Loucy (cell line): ENCODE data around the gene SLC9A3.

Source experiments
- H2AFZ ChIP-seq: fragments of 200-600 bp; sonication (generic); 2 replicates; pipeline ENCODE4 v1.6.0; 2016; ENCODE audit warnings: antibody characterized with exemption, mild to moderate bottlenecking, low read length, moderate library complexity
- H3F3A ChIP-seq: fragments of 200-600 bp; 2 replicates; pipeline ENCODE4 v1.6.0; 2016; ENCODE audit warnings: antibody characterized with exemption, low read depth, mild to moderate bottlenecking
- H3K27me3 ChIP-seq: fragments of 200-600 bp; sonication (generic); 2 replicates; pipeline ENCODE4 v1.6.1; 2014; ENCODE audit warnings: low read length, mild to moderate bottlenecking; ENCODE audit not compliant: insufficient read depth, poor library complexity, severe bottlenecking
- H3K36me3 ChIP-seq: fragments of 200-600 bp; sonication (generic); 2 replicates; pipeline ENCODE4 v1.6.1; 2016; ENCODE audit warnings: low read length; ENCODE audit not compliant: insufficient read depth
- H3K4me1 ChIP-seq: fragments of 200-600 bp; sonication (generic); 2 replicates; pipeline ENCODE4 v1.5.1; 2014; ENCODE audit warnings: low read length, mild to moderate bottlenecking; ENCODE audit not compliant: insufficient read depth, poor library complexity, severe bottlenecking
- H3K4me2 ChIP-seq: fragments of 200-600 bp; sonication (generic); 2 replicates; pipeline ENCODE4 v1.6.0; 2014; ENCODE audit warnings: antibody characterized with exemption, low read length, low read depth, mild to moderate bottlenecking; ENCODE audit not compliant: poor library complexity, severe bottlenecking
- H3K4me3 ChIP-seq: fragments of 200-600 bp; sonication (generic); 2 replicates; pipeline ENCODE4 v1.5.1; 2014; ENCODE audit warnings: low read length, mild to moderate bottlenecking, mixed read lengths; ENCODE audit not compliant: poor library complexity, severe bottlenecking
- H3K79me2 ChIP-seq: fragments of 200-600 bp; sonication (generic); 2 replicates; pipeline ENCODE4 v1.6.1; 2014; ENCODE audit warnings: low read length; ENCODE audit not compliant: insufficient read depth
- H3K9ac ChIP-seq: fragments of 200-600 bp; sonication (generic); 2 replicates; pipeline ENCODE4 v1.6.0; 2014; ENCODE audit warnings: mild to moderate bottlenecking, low read depth, low read length, moderate library complexity; ENCODE audit not compliant: poor library complexity, severe bottlenecking
- H3K9me2 ChIP-seq: fragments of 200-600 bp; sonication (generic); replicated peaks from 2 replicates; pipeline ENCODE4 v1.6.1; 2016; ENCODE audit warnings: low read depth, low read length, mixed read lengths
- H3K9me3 ChIP-seq: fragments of 200-600 bp; sonication (generic); 2 replicates; pipeline ENCODE4 v1.6.1; 2014; ENCODE audit warnings: mild to moderate bottlenecking, antibody characterized with exemption, low read length, low read depth; ENCODE audit not compliant: insufficient read depth
- H4K20me1 ChIP-seq: fragments of 200-600 bp; sonication (generic); 2 replicates; pipeline ENCODE4 v1.6.0; 2014; ENCODE audit warnings: antibody characterized with exemption, low read length, mild to moderate bottlenecking; ENCODE audit not compliant: insufficient read depth, poor library complexity, severe bottlenecking
- EZH2phosphoT487 ChIP-seq: fragments of 200-600 bp; IDR thresholded peaks from 2 replicates; pipeline ENCODE4 v1.6.1; 2018; ENCODE audit warnings: antibody characterized with exemption, mild to moderate bottlenecking, moderate library complexity, borderline replicate concordance
- TF ChIP-seq, protein P1 (sequence below): fragments of 200-600 bp; sonication (generic); conservative IDR thresholded peaks from 2 replicates; pipeline ENCODE4 v1.5.1; 2014; ENCODE audit warnings: mild to moderate bottlenecking, antibody characterized with exemption, low read length

The SLC9A3 gene

DNA sequence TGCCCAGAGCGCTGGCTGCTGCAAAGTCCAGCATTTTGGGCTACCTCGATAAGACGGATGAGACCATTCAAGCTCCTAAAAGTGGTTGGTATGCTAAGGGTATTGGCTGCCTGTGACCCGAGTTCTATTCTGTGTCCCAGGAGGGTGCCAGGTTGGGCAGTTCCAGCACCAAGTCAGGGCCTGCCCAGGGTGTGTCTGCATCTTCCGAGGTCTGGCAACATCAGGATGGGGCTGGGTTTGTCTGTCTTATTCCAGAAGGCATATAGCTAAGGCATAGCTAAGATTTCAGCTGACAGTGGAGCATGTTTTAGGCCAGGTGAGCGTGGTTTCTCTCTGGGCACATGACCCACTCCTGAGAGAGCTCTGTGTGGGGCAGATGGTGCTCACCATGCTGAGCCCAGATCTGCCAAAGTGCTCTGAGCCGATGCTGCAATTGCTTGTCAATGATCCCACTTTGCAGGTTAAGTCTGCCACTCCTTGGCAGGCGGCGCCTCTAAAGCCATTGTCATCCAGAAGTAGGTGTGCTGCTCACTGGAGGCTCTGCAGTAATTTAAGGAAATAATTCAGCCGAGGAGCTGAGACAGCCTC is 7.8 kb downstream of the SLC9A3 start:
- H3F3A ChIP-seq = no peaks in the 10 kb centered on the region
- no peak overlapping the region for H2AFZ ChIP-seq
- no peaks in the 10 kb centered on the region for H3K27me3 ChIP-seq

DNA sequence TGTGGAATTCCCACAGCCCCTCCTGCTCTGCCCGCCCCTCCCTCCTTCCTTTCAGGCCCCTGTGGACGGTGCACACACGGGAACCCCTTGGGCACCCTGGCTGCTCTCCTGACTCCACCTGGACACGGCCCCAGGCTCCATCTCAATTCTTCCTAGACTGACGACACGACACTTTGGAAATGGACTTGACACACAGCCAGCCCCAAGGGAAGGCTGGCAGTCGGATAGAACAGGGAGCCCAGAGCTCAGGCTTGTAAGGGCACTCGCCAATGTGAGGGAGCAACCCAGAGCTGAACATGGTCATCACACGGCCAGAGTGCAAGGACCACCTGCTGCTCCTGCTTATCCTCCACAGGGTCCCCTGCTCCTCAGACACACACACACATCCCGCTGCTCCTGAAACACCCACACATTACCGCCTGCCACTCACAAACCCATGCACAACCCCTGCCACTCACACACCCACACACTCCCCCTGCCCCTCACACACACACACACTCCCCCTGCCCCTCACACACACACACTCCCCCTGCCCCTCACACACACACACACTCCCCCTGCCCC is 8.9 kb downstream of the SLC9A3 start:
- Histone ChIP-seq H3K4me1 (peaks cover 3% of the 10 kb centered on the region), H3K4me2 (no peak overlapping the region), H3K36me3 (no peaks in the 10 kb centered on the region), H3K4me3 (no peak overlapping the region), H3K27me3 (no peaks in the 10 kb centered on the region), H3K9me2 (no peaks in the 10 kb centered on the region), H2AFZ (no peak overlapping the region), H3K79me2 (no peaks in the 10 kb centered on the region), H3F3A (no peaks in the 10 kb centered on the region), H3K9ac (no peak overlapping the region), H3K9me3 (no peaks in the 10 kb centered on the region), H4K20me1 (no peaks in the 10 kb centered on the region)
- no peak for TF ChIP-seq EZH2phosphoT487
- TF ChIP-seq, protein P1, sequence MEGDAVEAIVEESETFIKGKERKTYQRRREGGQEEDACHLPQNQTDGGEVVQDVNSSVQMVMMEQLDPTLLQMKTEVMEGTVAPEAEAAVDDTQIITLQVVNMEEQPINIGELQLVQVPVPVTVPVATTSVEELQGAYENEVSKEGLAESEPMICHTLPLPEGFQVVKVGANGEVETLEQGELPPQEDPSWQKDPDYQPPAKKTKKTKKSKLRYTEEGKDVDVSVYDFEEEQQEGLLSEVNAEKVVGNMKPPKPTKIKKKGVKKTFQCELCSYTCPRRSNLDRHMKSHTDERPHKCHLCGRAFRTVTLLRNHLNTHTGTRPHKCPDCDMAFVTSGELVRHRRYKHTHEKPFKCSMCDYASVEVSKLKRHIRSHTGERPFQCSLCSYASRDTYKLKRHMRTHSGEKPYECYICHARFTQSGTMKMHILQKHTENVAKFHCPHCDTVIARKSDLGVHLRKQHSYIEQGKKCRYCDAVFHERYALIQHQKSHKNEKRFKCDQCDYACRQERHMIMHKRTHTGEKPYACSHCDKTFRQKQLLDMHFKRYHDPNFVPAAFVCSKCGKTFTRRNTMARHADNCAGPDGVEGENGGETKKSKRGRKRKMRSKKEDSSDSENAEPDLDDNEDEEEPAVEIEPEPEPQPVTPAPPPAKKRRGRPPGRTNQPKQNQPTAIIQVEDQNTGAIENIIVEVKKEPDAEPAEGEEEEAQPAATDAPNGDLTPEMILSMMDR = no peak

More for the DNA sequence above, 7.8 kb downstream of the SLC9A3 start:
- no peak for TF ChIP-seq EZH2phosphoT487
- TF ChIP-seq, protein P1 = no peak
- Histone ChIP-seq H3K9me2 (no peaks in the 10 kb centered on the region), H3K9me3 (no peaks in the 10 kb centered on the region), H3K4me3 (no peak overlapping the region), H3K4me1 (peaks cover 11% of the 10 kb centered on the region), H3K9ac (no peak overlapping the region), H3K79me2 (no peaks in the 10 kb centered on the region), H3K4me2 (no peak overlapping the region), H3K36me3 (no peaks in the 10 kb centered on the region), H4K20me1 (no peaks in the 10 kb centered on the region)

DNA sequence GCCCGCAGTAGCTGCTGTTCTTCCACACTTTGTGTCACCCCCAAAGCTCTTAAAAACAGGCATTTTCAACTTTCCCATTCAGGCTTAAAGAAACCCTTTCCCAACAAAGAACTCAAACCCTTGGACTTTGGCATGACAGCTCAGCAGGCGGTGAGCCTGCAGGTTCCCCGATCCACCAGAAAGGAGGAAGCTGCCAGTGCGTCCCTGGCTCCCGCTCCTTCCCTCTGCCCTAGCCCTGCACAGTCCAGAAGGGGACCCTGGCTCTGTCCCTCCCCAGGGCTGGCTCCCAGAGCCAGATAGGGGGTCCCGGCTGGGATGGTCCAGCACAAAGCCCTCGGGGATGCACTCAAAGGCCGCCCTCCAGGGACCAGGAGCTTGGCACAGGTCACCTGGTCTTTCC is 9.6 kb downstream of the SLC9A3 start:
- no peak overlapping the region for H3K4me3 ChIP-seq
- no peaks in the 10 kb centered on the region for H3K9me2 ChIP-seq
- H3F3A ChIP-seq = no peaks in the 10 kb centered on the region
- H3K9me3 ChIP-seq = no peaks in the 10 kb centered on the region
- no peaks in the 10 kb centered on the region for H3K4me1 ChIP-seq
- no peaks in the 10 kb centered on the region for H3K36me3 ChIP-seq
- no peak overlapping the region for H3K9ac ChIP-seq
- H3K4me2 ChIP-seq = no peak overlapping the region
- no peaks in the 10 kb centered on the region for H4K20me1 ChIP-seq
- H3K79me2 ChIP-seq = no peaks in the 10 kb centered on the region
- no peaks in the 10 kb centered on the region for H3K27me3 ChIP-seq
- no peak overlapping the region for H2AFZ ChIP-seq
- TF ChIP-seq EZH2phosphoT487 = no peak
- TF ChIP-seq, protein P1 = no peak
